ENCODE results near the gene CERS6. TPM values are rescaled to one million over a fixed set of nuclear protein-coding genes. Genes with fewer than 3 reads are reported as not detected.
"Not testable (repeated sequence)": the region's sequence is repeated elsewhere in the genome, so short reads cannot be mapped to it uniquely, and the experiment has no call there.

The CERS6 gene
- total and polyA plus RNA-seq, 2 experiments from 2014 or later, result 40.9 to 99.1 TPM

- peaks cover 92% of the 10 kb centered on the region for H3K79me2 ChIP-seq
- no peaks in the 10 kb centered on the region for H4K20me1 ChIP-seq (ENCODE audit: insufficient read depth, poor library complexity, severe bottlenecking)
- peaks cover 46% of the 10 kb centered on the region for H3K4me1 ChIP-seq (ENCODE audit: insufficient read depth)
- DNase-seq (ENCODE audit: low spot score), result peak; percentile 44
- H2AFZ ChIP-seq, result no peak overlapping the region
- no peaks in the 10 kb centered on the region for H3K27me3 ChIP-seq
- H3K4me2 ChIP-seq, result peak overlapping the region; percentile 63
- H3K9me2 ChIP-seq (replicated peaks; ENCODE audit: insufficient read depth), result no peaks in the 10 kb centered on the region
- no peak overlapping the region for H3K4me3 ChIP-seq
- no peaks in the 10 kb centered on the region for H3K36me3 ChIP-seq (replicated peaks; ENCODE audit: insufficient read depth, low read depth)
- TF ChIP-seq EZH2 (IDR thresholded peaks at IDR 0.05; ENCODE audit: borderline replicate concordance) (no peak), CTCF (IDR thresholded peaks at IDR 0.05; ENCODE audit: poor library complexity) (no peak), EZH2phosphoT487 (IDR thresholded peaks at IDR 0.05; ENCODE audit: low read depth, severe bottlenecking, unreplicated experiment) (no peak)
- H3K27ac ChIP-seq, result peak overlapping the region; percentile 69
- WGBS (ENCODE audit: low lambda C conversion rate, missing lambda C conversion rate), result 47% methylated on average over 7 of the region's 7 CpGs
- H3K9me3 ChIP-seq (ENCODE audit: low read depth), result no peaks in the 10 kb centered on the region
Observed at GRCh38 chr2:168490015-168490874, 34.2 kb downstream of the CERS6 start.

- peaks cover 54% of the 10 kb centered on the region for H3K4me1 ChIP-seq (ENCODE audit: insufficient read depth)
- H3K9me3 ChIP-seq (ENCODE audit: low read depth), result no peaks in the 10 kb centered on the region
- H2AFZ ChIP-seq, result no peak overlapping the region
- H3K9me2 ChIP-seq (replicated peaks; ENCODE audit: insufficient read depth), result no peaks in the 10 kb centered on the region
- H3K4me2 ChIP-seq, result peak overlapping the region; percentile 63
- no peak overlapping the region for H3K4me3 ChIP-seq
- H3K27ac ChIP-seq, result peak overlapping the region; percentile 69
- no peak for DNase-seq (ENCODE audit: low spot score)
- WGBS (ENCODE audit: low lambda C conversion rate, missing lambda C conversion rate), result 32% methylated on average over 3 of the region's 3 CpGs
- H3K36me3 ChIP-seq (replicated peaks; ENCODE audit: insufficient read depth, low read depth), result no peaks in the 10 kb centered on the region
- TF ChIP-seq CTCF (IDR thresholded peaks at IDR 0.05; ENCODE audit: poor library complexity) (no peak), EZH2phosphoT487 (IDR thresholded peaks at IDR 0.05; ENCODE audit: low read depth, severe bottlenecking, unreplicated experiment) (no peak), EZH2 (IDR thresholded peaks at IDR 0.05; ENCODE audit: borderline replicate concordance) (no peak)
- no peaks in the 10 kb centered on the region for H4K20me1 ChIP-seq (ENCODE audit: insufficient read depth, poor library complexity, severe bottlenecking)
- peaks cover 92% of the 10 kb centered on the region for H3K79me2 ChIP-seq
- no peaks in the 10 kb centered on the region for H3K27me3 ChIP-seq
Observed at GRCh38 chr2:168490946-168491605, 35.0 kb downstream of the CERS6 start.

GRCh38 chr2:168491728-168492127 is 35.7 kb downstream of the CERS6 start:
- H4K20me1 ChIP-seq (ENCODE audit: insufficient read depth, poor library complexity, severe bottlenecking); H3K9me2 ChIP-seq (replicated peaks; ENCODE audit: insufficient read depth); H3K36me3 ChIP-seq (replicated peaks; ENCODE audit: insufficient read depth, low read depth); H2AFZ ChIP-seq; DNase-seq (ENCODE audit: low spot score); H3K27me3 ChIP-seq; H3K9me3 ChIP-seq (ENCODE audit: low read depth); H3K4me3 ChIP-seq: not testable (repeated sequence)
- peak overlapping the region; percentile 69 for H3K27ac ChIP-seq
- H3K4me1 ChIP-seq (ENCODE audit: insufficient read depth), result peaks cover 54% of the 10 kb centered on the region
- peak overlapping the region; percentile 63 for H3K4me2 ChIP-seq
- H3K79me2 ChIP-seq, result peaks cover 92% of the 10 kb centered on the region
- WGBS (ENCODE audit: low lambda C conversion rate, missing lambda C conversion rate), result 92% methylated on average over 4 of the region's 4 CpGs

- not testable (repeated sequence) for H3K9me3 ChIP-seq (ENCODE audit: low read depth); H2AFZ ChIP-seq; H3K27me3 ChIP-seq; H3K9me2 ChIP-seq (replicated peaks; ENCODE audit: insufficient read depth); H3K36me3 ChIP-seq (replicated peaks; ENCODE audit: insufficient read depth, low read depth); H4K20me1 ChIP-seq (ENCODE audit: insufficient read depth, poor library complexity, severe bottlenecking); H3K4me3 ChIP-seq
- DNase-seq (ENCODE audit: low spot score), result peak; percentile 62
- peaks cover 49% of the 10 kb centered on the region for H3K4me1 ChIP-seq (ENCODE audit: insufficient read depth)
- H3K27ac ChIP-seq, result peak overlapping the region; percentile 77
- peaks cover 92% of the 10 kb centered on the region for H3K79me2 ChIP-seq
- H3K4me2 ChIP-seq, result peak overlapping the region; percentile 46
- 34% methylated on average over 2 of the region's 2 CpGs for WGBS (ENCODE audit: low lambda C conversion rate, missing lambda C conversion rate)
Observed at GRCh38 chr2:168493219-168493618, 37.1 kb downstream of the CERS6 start.
